SK-N-SH (cell line): Measurements from ENCODE around the gene SYNM.

Source experiments
- CTCF ChIP-seq: fragments of 200-600 bp; sonication (generic); IDR thresholded peaks from 2 replicates; pipeline ENCODE4 v1.6.1; 2017; ENCODE audit warnings: antibody characterized with exemption, mild to moderate bottlenecking, moderate library complexity
- GABPA ChIP-seq: IDR thresholded peaks from 2 replicates; pipeline ENCODE4 v1.4.0; 2012; ENCODE audit warnings: low read depth, mild to moderate bottlenecking
- SIN3A ChIP-seq: IDR thresholded peaks from 2 replicates; pipeline ENCODE4 v1.6.1; 2012; ENCODE audit warnings: low read depth, mild to moderate bottlenecking, low read length, moderate library complexity, borderline replicate concordance

GRCh38 chr15:99125061-99125891 is 20.4 kb downstream of the SYNM start:
- no peak for TF ChIP-seq SIN3A
- TF ChIP-seq GABPA, result no peak
- no peak for TF ChIP-seq CTCF
